Lung microvascular endothelial cell (primary cell): ENCODE measurements around the gene FAM32A. TPM values are rescaled to one million over a fixed set of nuclear protein-coding genes. Genes with fewer than 3 reads are reported as not detected.

Source experiments
- DNase-seq, 2 donors: peaks; one replicate each; pipeline versions ENCODE4 v3.0.0 to v3.0.0-alpha.2; 2010; ENCODE audit warnings: low read depth in 2 of 2
- total RNA-seq: library from RNA; depleted of rRNA; stranded (reverse); fragments of >200 nt; gene quantifications from 2 replicates; pipeline ENCODE4 v1.2.1, GENCODE V29; 2014

Gene FAM32A
- total RNA-seq, 1 donor from 2014 or later, result 119 TPM

- DNase-seq, result no peak
Observed at GRCh38 chr19:16202320-16203255, 17.4 kb downstream of the FAM32A start.

- DNase-seq, result no peak
Observed at GRCh38 chr19:16203256-16204004, 18.2 kb downstream of the FAM32A start.

- DNase-seq, result no peak
Observed at GRCh38 chr19:16204005-16204294, 18.7 kb downstream of the FAM32A start.

GRCh38 chr19:16205205-16206045, 20.2 kb downstream of the FAM32A start:
- no peak for DNase-seq

GRCh38 chr19:16206046-16206605, 20.9 kb downstream of the FAM32A start:
- no peak for DNase-seq

GRCh38 chr19:16206637-16207036, 21.4 kb downstream of the FAM32A start:
- DNase-seq, result no peak

GRCh38 chr19:16207063-16207462, 21.9 kb downstream of the FAM32A start:
- DNase-seq, result no peak

- no peak for DNase-seq
Observed at GRCh38 chr19:16207490-16208025, 22.3 kb downstream of the FAM32A start.

- no peak for DNase-seq
Observed at GRCh38 chr19:16208064-16208759, 23.0 kb downstream of the FAM32A start.

GRCh38 chr19:16208847-16209665, 23.8 kb downstream of the FAM32A start:
- no peak for DNase-seq

- no peak for DNase-seq
Observed at GRCh38 chr19:16210168-16210567, 25.0 kb downstream of the FAM32A start.

GRCh38 chr19:16213076-16213475, 27.9 kb downstream of the FAM32A start:
- no peak for DNase-seq

- no peak for DNase-seq
Observed at GRCh38 chr19:16216744-16217670, 31.8 kb downstream of the FAM32A start.

GRCh38 chr19:16217716-16218451, 32.7 kb downstream of the FAM32A start:
- no peak for DNase-seq

- no peak for DNase-seq
Observed at GRCh38 chr19:16218851-16219250, 33.6 kb downstream of the FAM32A start.

GRCh38 chr19:16222806-16223205, 37.6 kb downstream of the FAM32A start:
- no peak for DNase-seq

GRCh38 chr19:16223746-16224145, 38.5 kb downstream of the FAM32A start:
- no peak for DNase-seq
